Activated T-cell treated with anti-CD3 and anti-CD28 coated beads, Interleukin-2, amount 50 U/mL, for 24 hours (primary cell): ENCODE data around the gene KRTAP10-4.

Source experiments
- DNase-seq: peaks from one replicate; pipeline ENCODE4 v3.0.0-alpha.2; 2020
- H3K27ac Mint-ChIP-seq: 2 replicates; pipeline ENCODE4 v1.8.0; 2020; ENCODE audit warnings: mild to moderate bottlenecking, mixed read lengths
- H3K27me3 Mint-ChIP-seq: 2 replicates; pipeline ENCODE4 v1.8.0; 2020; ENCODE audit warnings: mixed read lengths
- H3K36me3 Mint-ChIP-seq: 2 replicates; pipeline ENCODE4 v1.8.0; 2020; ENCODE audit warnings: low read depth, mixed read lengths
- H3K4me1 Mint-ChIP-seq: 2 replicates; pipeline ENCODE4 v1.8.0; 2020; ENCODE audit warnings: low read depth, mixed read lengths
- H3K4me3 Mint-ChIP-seq: 2 replicates; pipeline ENCODE4 v1.8.0; 2020; ENCODE audit warnings: mild to moderate bottlenecking, moderate library complexity, mixed read lengths
- H3K9me3 Mint-ChIP-seq: 2 replicates; pipeline ENCODE4 v1.8.0; 2020; ENCODE audit warnings: mixed read lengths

KRTAP10-4 gene

DNA sequence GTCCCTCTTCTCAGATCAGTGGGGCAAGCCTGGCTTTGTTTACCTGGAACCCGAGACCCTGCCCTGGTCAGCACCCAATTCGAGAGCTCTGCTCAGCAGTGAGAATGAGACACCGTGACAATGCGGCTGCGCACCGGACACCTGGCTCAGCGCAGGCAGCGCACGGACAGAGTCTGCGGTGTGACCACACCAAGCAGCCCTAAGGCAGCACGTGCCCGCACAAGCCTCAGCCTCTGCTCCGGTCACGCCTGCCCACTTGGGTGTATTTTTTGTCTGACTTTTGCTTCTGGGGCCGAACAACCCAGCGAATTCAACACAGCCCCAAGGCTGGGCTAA, 43.0 kb downstream of the KRTAP10-4 start:
- H3K4me3 Mint-ChIP-seq = no peak overlapping the region
- no peaks in the 10 kb centered on the region for H3K27me3 Mint-ChIP-seq
- H3K4me1 Mint-ChIP-seq = peaks cover 44% of the 10 kb centered on the region
- H3K27ac Mint-ChIP-seq = no peak overlapping the region
- H3K9me3 Mint-ChIP-seq = peaks cover 18% of the 10 kb centered on the region
- no peak for DNase-seq
- peaks cover 22% of the 10 kb centered on the region for H3K36me3 Mint-ChIP-seq

DNA sequence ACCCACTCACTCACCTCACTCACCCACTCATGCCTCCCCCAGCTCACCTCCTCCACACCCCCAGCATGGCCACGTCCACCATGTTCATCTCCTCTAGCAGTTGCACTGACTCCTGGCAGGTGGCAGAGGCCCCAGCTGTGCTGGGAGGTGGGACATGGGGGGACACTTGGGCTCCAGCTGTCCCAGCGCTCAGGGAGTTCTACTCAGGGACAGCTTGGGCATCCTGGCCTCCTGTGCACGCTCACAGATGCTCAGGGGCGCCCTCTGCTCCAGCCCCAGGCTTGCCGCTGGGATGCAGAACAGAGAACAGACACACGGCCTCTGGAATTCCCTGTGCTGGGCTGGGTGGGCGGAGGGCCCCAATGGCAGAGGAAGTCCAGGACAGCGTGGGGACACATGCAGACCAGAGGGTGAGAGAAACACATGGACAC, 43.6 kb downstream of the KRTAP10-4 start:
- Mint-ChIP-seq H3K27me3 (no peaks in the 10 kb centered on the region), H3K4me3 (no peak overlapping the region), H3K9me3 (peaks cover 22% of the 10 kb centered on the region), H3K27ac (no peak overlapping the region), H3K36me3 (peaks cover 22% of the 10 kb centered on the region), H3K4me1 (peaks cover 44% of the 10 kb centered on the region)
- no peak for DNase-seq

DNA sequence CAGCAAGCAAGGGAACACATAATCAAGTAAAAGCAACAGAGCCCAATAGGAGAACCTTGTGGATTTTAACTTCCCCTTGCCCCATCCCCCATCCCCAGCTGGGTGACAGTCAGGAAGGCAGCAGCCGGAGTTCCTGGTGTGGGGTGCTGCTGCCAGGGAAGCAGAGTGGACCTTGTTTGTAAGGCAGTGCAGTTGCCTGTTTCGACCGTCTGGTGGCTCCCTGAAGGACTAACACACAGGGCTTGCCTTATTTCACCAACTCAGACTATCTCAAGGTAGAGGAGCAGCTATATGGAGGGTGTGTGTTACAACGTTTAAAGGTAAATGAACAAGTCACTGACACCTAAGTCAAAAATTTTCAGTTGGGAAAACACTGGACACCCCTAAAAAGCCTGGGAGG, 45.0 kb downstream of the KRTAP10-4 start:
- Mint-ChIP-seq H3K4me3 (peak overlapping the region; percentile 9), H3K4me1 (peaks cover 42% of the 10 kb centered on the region), H3K9me3 (peaks cover 36% of the 10 kb centered on the region), H3K27ac (peak overlapping the region; percentile 92), H3K27me3 (no peaks in the 10 kb centered on the region), H3K36me3 (peaks cover 22% of the 10 kb centered on the region)
- no peak for DNase-seq

DNA sequence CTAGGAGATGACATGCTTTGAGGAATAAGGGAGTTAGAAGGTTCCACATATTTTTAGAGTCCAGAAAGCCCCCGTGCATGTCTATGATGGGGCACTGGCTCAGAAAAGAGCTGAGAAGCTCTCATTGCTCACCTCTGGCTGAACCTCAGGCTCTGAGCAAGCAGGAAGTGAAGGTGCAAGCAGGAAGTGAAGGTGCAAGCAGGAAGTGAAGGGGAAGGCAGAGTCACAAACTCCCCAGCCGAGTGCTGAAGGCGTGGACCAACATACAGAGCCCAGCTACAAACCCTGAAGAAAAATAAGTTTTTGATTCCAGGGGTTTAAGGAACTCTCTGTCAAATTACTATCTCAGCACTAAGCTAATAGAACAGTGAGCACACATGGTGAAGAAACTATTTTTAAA, 45.4 kb downstream of the KRTAP10-4 start:
- peaks cover 22% of the 10 kb centered on the region for H3K36me3 Mint-ChIP-seq
- DNase-seq = peak; percentile 62
- H3K4me3 Mint-ChIP-seq = peak overlapping the region; percentile 9
- H3K9me3 Mint-ChIP-seq = peaks cover 40% of the 10 kb centered on the region
- H3K4me1 Mint-ChIP-seq = peaks cover 42% of the 10 kb centered on the region
- H3K27me3 Mint-ChIP-seq = no peaks in the 10 kb centered on the region
- peak overlapping the region; percentile 92 for H3K27ac Mint-ChIP-seq

DNA sequence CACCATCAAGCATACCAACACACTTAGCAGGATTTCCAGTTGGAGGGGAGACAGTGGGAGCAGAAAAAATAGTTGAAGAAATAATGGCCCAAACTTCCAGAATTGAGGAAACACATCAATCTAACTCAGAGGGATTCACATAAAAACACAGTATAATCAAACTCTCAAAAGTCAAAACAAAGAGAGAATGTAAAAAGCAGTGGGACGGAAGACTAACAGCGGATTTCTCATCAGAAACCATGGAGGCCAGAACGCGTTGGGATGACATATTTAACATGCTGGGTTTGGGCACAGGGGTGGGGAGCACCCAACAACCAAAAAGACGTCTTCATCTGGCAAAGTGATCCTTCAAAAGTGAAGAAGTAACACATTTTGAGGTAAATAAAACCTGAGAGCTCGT, 46.4 kb downstream of the KRTAP10-4 start:
- H3K4me3 Mint-ChIP-seq = no peak overlapping the region
- H3K9me3 Mint-ChIP-seq = peaks cover 50% of the 10 kb centered on the region
- peaks cover 42% of the 10 kb centered on the region for H3K4me1 Mint-ChIP-seq
- no peak for DNase-seq
- no peaks in the 10 kb centered on the region for H3K27me3 Mint-ChIP-seq
- peak overlapping the region; percentile 9 for H3K27ac Mint-ChIP-seq
- H3K36me3 Mint-ChIP-seq = peaks cover 22% of the 10 kb centered on the region

DNA sequence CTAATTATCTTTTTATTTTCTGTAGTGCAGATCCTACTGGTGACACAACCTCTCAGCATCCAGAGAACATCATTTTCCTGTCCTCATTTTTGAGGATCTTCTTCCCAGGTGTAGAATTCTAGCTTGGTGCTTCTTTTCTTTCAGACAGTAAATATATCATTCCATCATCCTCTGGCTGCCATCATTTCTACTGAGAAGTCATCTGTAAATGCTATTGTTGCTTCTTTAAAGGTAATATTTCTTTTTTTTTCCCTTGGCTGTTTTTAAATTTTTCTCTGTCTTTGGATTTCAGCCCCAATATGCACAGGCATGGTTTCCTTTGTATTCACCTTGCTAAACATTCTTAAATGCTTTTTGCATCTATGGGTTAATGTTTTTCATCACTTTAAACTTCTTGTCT, 50.0 kb downstream of the KRTAP10-4 start:
- H3K27ac Mint-ChIP-seq = no peak overlapping the region
- peaks cover 17% of the 10 kb centered on the region for H3K4me1 Mint-ChIP-seq
- no peak overlapping the region for H3K4me3 Mint-ChIP-seq
- H3K9me3 Mint-ChIP-seq = peaks cover 52% of the 10 kb centered on the region
- no peak for DNase-seq
- peaks cover 21% of the 10 kb centered on the region for H3K36me3 Mint-ChIP-seq
- no peaks in the 10 kb centered on the region for H3K27me3 Mint-ChIP-seq
